ENCODE results near the gene STK32C.

- TF ChIP-seq PKNOX1 (IDR thresholded peaks at IDR 0.05) = no peak
- no peak for TF ChIP-seq FOXM1 (IDR thresholded peaks at IDR 0.05; ENCODE audit: borderline replicate concordance)
- no peak for TF ChIP-seq HDGF (IDR thresholded peaks at IDR 0.05; ENCODE audit: borderline replicate concordance)
- TF ChIP-seq SP1 (IDR thresholded peaks at IDR 0.05) = no peak
- no peak for TF ChIP-seq FOXK2 (IDR thresholded peaks at IDR 0.05)
- no peak for TF ChIP-seq BHLHE40 (IDR thresholded peaks at IDR 0.05; ENCODE audit: borderline replicate concordance)
- no peak for TF ChIP-seq ARNT (IDR thresholded peaks at IDR 0.05)
- TF ChIP-seq LEF1 (IDR thresholded peaks at IDR 0.05; ENCODE audit: borderline replicate concordance) = no peak
- no peak for TF ChIP-seq ELF4 (IDR thresholded peaks at IDR 0.05)
- no peak for TF ChIP-seq FOXA1 (IDR thresholded peaks at IDR 0.05)
- TF ChIP-seq SUZ12 (IDR thresholded peaks at IDR 0.05) = no peak
- TF ChIP-seq NFRKB (IDR thresholded peaks at IDR 0.05) = no peak
- TF ChIP-seq ZNF384 (IDR thresholded peaks at IDR 0.05) = no peak
- TF ChIP-seq TARDBP (IDR thresholded peaks at IDR 0.05) = no peak
These were observed 81.9 kb downstream of the STK32C start for GRCh38 chr10:132225849-132226205.

Measured in HEK293T (cell line).